ENCODE results near the gene CCNE1.
A peak's percentile ranks its signal among the peaks of the same experiment; 100 is the strongest.
"Not testable (repeated sequence)": the region's sequence is repeated elsewhere in the genome, so short reads cannot be mapped to it uniquely, and the experiment has no call there.

The CCNE1 gene

DNA sequence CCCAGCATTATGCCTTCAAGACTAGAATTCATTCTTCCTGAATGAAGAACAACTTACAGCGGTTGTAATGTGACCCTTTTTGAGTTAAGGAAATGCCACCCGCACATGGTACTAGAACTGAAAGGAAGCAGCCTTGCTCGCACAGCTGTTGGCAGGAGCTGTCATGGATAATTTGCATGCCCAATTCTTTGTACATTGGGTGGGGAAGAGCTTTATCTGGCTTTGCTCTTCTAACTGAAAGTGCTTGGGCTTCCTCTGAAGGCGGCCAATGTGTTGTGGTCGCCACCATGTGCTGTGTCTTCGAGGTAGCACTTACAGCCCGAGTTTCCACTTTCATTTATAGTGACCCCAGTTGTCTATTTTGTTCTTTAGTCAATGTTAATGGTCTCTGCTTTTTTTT, 3.4 kb downstream of the CCNE1 start:
- peak; percentile 17 for DNase-seq (ENCODE audit: low spot score)

DNA sequence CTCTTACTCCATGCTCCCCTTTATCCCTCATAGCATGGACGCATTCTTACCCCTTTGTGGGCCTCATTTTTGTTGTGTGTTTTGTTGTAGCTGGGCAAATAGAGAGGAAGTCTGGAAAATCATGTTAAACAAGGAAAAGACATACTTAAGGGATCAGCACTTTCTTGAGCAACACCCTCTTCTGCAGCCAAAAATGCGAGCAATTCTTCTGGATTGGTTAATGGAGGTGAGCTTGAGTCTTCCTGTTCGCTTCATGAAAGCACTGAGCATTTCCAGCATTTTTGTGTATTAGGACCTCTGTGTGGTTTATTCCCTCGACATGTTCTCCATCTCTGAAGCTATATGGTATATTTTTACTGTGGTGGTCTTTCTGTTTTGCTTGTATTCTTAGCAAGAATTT, 5.5 kb downstream of the CCNE1 start:
- DNase-seq (ENCODE audit: low spot score): no peak

DNA sequence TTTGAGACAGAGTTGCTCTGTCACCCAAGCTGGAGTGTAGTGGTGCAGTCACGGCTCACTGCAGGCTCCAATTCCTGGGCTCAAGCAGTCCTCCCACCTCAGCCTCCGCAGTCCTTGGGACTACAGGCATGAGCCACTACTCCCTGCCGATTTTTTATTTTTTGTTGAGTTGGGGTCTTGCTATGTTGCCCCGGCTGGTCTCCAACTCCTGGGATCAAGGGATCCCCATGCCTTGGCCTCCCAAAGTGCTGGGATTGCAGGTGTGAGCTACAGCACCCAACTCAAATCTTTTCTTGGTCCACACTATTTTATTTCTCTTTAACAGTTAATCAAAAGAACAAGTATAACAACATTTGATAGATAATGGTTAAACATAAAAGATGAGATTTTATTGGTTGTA, 7.5 kb downstream of the CCNE1 start:
- no peak for DNase-seq (ENCODE audit: low spot score)

DNA sequence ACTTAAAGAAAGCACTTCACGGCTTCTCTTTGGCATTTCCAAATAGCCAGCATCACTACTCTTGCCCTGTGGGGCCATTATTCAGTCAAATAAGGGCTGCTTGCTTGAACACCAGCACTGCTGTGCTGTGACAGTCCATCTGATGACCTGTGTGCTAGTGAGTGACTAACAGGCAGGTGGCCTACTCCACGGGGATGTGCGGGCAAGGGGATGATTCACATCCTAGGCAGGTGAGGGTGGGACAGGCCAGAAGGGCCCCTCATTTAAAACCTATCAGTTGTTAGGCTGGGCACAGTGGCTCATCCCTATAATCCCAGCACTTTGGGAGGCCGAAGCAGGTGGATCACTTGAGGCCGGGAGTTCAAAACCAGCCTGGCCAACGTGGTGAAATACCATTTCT, 8.2 kb downstream of the CCNE1 start:
- DNase-seq (ENCODE audit: low spot score): no peak

DNA sequence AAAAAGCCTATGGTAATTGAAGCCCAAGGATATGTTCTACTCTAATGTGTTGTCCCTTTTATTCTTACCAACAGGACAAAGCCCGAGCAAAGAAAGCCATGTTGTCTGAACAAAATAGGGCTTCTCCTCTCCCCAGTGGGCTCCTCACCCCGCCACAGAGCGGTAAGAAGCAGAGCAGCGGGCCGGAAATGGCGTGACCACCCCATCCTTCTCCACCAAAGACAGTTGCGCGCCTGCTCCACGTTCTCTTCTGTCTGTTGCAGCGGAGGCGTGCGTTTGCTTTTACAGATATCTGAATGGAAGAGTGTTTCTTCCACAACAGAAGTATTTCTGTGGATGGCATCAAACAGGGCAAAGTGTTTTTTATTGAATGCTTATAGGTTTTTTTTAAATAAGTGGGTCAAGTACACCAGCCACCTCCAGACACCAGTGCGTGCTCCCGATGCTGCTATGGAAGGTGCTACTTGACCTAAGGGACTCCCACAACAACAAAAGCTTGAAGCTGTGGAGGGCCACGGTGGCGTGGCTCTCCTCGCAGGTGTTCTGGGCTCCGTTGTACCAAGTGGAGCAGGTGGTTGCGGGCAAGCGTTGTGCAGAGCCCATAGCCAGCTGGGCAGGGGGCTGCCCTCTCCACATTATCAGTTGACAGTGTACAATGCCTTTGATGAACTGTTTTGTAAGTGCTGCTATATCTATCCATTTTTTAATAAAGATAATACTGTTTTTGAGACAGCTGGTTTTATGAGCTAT, 12.0 kb downstream of the CCNE1 start:
- DNase-seq (ENCODE audit: low spot score): no peak

DNA sequence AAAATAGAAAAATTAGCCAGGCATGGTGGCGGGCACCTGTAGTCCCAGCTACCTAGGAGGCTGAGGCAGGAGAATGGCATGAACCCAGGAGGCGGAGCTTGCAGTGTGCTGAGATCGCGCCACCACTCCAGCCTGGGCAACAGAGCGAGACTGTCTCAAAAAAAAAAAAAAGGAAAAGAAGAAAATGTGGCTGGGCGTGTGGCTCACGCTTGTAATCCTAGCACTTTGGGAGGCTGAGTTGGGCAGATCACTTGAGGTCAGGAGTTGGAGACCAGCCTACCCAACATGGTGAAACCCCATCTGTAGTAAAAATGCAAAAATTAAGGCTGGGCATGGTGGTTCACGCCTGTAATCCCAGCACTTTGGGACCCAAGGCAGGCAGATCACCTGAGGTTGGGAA, 13.5 kb downstream of the CCNE1 start:
- not testable (repeated sequence) for DNase-seq (ENCODE audit: low spot score)

DNA sequence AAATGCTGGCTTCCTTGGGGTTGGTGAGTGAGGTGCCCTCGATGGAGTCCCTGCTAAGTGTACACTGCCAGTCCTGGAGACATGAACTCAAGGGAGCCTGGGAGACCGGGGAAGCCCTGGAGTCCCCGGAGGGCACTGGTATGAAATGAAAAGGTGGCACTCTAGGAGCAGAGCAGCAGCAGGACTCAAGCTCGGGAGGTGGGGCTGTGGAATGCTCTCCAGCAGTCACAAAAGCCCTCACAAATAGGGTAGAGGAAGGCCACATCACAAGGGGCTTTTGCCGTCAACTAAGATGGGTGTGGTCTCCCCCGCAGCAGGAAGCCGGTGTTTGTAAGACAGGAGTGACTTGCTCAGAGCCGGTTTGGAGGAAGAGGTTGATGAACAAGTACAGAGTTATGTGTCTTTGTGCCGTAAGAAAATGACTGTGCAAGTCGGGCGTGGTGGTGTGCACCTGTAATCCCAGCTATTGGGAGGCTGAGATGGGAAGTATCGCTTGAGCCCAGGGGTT, 19.3 kb downstream of the CCNE1 start:
- DNase-seq (ENCODE audit: low spot score): no peak

DNA sequence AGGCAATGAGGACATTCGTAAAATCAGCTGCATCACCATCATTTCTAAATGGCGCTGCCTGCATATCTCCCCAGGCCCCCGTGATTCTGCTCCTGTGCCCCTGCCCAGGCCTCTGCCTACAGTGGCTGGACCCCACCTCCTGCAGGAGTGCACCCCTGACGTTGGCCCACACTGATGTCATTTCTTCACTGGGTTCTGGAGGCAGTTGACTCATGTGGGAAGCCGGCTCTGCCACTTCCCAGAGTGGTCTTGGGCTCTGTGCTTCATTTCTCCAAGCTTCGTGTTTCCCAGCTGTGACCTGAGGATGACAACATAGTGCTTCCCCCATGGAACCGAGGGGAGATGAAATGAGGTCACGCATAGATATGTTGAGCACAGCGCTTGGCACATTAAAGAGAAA, 19.9 kb downstream of the CCNE1 start:
- no peak for DNase-seq (ENCODE audit: low spot score)

DNA sequence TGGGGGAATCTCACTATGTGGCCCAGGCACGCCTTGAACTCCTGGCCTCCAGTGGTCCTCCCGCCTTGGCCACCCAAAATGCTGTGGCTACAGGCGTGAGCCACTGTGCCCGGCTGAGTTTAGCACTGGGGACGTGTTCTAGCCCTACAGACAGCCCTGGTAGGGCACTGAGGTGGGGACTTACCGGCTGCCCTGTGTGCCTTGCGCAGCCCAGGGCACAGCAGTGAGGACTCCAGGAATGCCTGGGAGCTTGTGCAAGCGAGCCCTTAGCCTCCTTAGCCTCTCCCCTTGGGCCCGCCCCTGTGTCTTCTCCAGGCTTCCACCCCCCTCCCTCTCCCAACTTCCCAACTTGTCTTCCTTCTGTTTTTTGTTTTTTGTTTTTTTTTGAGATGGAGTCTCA, 21.0 kb downstream of the CCNE1 start:
- DNase-seq (ENCODE audit: low spot score): no peak

DNA sequence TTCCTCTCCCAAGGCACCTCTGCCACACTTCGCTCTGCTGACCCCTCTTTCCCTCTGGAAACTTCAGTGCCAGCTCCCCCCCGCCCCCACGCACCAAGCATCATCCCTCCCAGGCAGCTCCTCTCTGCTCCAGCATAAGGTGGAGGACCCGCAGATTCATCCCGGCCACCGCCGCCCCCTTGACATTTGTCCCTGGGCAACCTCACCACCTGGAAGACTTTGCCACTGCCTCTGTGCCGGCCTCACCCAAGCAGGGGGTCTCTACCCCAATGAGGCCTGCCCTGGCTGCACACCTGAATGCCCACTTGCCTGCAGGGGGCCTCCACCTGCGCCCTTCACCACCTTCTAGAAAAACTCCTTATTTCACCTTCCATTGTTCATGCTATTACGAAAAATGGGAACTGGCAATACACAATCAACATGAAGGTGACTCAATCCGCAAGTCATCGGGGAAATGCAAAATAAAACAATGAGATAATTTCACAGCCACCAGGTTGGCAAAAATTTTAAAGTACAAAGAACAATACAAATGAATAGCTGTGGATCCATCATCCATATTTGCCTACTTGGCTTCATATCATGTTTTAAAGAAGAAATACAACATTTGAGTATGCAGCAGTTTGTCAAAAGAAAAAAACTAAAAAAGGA, 21.9 kb downstream of the CCNE1 start:
- no peak for DNase-seq (ENCODE audit: low spot score)

DNA sequence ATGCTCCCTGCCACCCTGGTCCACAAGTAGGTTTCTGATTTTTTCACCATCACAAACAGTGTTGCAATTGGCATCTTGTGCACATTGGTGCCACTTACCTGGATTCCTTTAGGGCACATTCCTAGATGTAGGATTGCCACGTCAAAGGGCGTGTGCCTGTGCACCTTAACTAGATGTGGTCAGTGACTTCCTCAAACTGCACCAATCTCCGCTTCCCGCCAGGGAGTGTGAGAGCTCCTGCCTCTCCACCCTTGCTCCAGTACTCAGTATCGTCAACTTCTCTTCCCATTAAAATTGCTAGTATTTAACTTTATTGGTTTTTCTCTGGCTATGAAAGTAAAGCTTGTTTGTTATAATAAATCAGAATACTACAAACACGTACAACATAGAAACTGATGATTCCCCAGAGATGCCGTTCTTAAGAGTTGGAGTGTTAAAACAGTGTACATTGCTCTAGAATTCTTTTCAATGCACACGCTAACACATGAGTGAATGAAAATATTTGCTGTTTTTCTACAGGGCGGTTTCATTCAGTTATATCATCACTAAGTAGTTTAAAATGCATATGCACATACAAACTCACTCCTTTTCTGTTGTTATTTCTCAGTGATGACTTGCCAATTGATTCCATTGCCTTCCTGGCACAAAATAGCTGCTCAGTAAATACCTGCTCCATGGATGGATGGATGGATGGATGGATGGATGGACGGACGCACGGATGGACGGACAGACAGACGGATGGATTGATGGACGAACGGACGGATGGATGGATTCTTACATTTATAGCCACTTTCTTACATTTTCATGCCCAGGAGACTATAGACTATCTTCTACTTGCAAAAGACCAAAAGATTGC, 23.4 kb downstream of the CCNE1 start:
- DNase-seq (ENCODE audit: low spot score): no peak

DNA sequence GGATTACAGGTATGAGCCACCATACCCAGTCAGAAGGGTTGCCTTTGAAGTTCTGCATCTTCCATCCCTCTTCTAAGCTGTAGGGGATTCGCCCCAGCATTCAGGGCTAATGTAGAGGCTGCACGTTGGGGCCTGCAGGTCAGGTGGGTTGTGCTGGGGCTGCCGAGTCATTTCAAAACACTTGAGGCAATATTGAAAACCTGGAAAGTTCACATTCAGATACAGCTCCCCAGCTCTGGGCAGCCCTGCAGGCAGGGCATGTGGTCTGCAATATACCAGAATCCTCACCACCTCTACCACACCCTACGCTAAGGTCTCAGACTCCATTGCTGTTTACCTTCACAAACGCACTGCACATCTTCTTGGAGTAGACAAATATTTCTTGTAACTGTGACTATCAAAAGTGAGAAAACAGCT, 24.6 kb downstream of the CCNE1 start:
- DNase-seq (ENCODE audit: low spot score): no peak

DNA sequence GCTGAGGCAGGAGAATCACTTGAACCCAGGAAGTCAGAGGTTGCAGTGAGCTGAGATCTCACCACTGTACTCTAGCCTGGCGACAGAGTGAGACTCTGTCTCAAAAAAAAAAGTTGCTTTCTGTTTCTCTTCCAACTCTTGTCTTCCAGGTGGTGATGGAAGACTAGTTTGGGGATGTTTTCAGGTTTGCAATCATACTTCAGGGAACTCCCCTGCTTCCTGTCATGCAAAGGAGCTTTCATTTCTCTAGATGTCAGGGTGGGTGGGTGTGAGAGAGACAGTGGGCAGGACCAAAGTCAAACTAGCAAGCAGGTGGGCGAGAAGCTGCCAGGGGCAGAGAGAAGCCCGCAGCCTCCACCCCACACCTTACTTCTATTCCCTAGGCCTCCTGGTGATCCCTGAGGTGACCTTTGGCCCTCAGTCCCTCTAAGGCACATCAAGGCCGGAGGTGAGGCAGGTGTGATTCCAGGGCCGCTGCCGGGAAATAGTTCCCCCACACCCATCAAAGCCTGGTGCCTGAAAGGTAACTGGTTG, 25.7 kb downstream of the CCNE1 start:
- DNase-seq (ENCODE audit: low spot score): no peak

DNA sequence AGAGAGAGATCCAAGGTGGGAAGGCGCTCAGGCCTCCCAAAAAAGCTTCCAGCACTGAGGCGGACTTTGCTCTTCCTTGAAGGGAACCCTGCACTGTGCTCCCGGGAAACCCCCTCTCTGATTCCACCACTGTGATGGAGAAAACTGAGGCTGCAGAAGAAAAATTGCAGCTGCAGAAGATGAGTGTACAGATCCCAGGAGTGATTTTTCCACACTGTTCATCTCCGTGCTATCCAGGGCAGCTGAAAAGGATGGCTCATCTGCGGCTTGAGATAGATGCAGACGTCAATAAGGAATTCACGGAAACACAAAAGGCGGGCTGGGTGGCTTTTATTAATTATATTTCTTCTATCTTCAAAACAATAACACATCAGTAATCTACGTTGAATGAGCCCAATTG, 26.2 kb downstream of the CCNE1 start:
- DNase-seq (ENCODE audit: low spot score): no peak

DNA sequence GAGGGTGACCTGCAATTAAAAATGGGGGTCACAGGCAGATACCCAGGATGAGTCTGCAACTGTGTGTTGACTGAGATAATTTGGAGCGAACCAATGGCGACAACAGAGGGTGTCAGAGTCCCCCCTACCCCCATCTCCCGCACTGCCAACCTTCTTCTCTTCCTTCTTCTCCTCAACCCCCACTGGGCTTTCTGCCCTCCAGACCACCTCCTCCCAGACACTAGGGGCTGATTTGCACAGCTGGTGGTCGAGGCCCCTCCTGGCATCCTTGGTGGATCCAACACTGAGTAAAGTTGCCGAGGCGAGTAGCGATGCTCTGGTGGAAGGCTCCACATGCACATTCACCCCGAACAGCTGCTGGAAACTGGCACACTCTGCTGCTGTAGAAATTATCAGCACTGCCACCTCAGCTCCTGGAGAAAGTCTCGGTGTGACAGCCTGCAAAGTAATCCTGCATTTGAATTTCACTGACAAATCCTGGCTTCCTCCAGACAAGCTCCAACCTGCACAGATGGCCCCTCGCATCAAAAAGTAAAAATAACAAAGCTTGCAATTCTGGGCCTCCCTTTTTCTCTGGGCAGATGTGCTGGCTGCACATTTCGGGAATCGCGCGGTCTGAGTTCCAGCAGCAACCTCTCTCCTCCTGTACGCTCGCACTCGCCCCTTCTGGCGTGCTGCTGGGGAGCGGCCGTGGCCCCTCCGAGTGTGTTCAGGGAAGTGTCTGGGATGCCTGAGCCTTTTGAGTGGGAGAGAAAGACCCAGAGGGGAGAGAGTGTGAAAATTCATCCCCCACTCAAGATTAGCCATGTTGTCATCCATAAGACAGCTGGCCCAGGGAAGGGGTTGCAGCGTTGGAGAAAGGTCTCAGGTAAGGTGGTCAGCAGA, 28.5 kb downstream of the CCNE1 start:
- no peak for DNase-seq (ENCODE audit: low spot score)

DNA sequence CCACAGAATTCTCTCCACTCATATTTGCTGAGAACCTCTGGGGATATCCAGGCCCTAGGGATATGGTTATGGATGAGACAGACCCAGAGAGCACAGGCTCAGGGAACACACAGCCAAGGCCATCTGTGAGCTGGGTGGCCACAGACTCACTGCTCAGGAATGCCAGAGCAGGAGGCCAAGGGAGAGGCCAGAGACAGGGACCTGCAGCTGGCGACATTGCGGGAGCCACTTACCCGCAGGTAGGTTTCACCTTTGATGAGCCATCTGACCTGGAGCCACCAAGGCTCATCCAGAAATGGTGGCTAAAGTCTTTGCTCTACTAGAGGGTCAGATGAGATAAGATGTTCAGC, 29.4 kb downstream of the CCNE1 start:
- DNase-seq (ENCODE audit: low spot score): no peak

DNA sequence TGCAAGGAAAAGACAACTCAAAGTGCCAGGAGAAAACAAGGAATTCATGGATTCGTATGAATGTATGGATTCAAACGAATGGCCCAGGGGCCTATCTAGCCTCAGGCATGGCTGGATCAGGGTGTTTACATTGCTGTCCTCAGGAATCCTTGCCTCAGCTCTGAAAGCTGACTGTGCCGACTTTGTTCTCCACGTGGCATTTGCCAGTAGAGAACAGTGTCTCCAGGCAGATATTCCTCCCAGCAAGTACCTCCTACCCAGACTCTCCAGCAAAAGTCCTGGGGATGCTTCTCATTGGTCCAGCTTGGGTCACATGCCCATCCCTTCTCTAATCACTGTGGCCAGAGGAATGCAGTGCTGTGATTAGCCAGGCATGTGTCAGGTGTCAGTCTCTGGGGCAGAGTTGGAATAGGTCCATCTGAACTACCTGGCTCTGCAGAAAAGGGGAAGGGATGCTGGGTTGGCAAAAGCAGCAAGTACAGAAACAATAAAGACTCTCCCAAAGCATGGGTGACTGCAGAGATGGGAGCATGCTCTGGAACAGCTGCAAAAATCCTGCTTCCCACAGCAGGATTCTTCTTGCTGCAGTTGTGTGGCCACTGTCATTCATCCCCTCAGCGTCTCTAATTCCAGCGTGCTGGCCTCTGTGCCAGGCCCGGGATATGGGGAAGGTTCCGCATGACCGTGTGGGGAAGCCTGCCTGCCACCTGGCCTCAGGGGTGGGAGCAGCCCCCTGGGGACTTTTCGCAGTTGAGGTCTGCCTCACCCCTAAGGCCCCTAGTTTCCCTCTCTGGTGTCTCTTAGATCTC, 30.0 kb downstream of the CCNE1 start:
- no peak for DNase-seq (ENCODE audit: low spot score)

DNA sequence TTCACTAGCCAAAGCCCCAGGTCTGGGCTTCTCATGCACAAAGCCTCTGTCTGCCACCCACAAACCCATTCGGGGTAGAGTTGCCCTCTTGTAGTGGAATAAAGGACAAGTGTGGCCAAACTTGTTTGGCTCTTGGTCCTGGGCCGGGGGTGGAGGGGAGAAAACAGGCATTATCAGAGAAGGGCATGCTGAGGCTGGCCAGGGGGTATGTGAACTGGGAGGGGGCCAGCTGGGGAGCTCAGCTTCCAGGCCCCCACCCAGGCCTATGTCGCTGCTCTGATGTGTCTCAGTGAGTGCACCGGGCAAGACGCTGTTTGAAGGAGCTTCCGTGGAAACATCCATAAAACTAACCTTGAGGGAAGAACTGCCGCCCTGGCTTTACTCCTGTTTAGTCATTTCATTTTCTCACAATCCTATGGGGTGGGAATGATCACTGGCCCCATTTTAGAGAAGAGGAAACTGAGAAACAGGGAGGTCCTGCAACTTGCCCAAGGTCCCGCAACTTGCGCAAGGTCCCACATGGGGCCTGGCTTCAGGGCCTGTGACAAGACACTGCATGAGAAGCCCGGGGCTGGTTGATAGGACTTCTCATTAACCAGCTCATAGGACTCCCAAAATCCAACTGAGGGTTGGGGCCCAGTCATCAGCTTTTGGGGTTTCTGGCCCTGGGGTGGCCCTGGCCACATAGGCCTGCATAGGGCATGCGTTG, 30.8 kb downstream of the CCNE1 start:
- no peak for DNase-seq (ENCODE audit: low spot score)

DNA sequence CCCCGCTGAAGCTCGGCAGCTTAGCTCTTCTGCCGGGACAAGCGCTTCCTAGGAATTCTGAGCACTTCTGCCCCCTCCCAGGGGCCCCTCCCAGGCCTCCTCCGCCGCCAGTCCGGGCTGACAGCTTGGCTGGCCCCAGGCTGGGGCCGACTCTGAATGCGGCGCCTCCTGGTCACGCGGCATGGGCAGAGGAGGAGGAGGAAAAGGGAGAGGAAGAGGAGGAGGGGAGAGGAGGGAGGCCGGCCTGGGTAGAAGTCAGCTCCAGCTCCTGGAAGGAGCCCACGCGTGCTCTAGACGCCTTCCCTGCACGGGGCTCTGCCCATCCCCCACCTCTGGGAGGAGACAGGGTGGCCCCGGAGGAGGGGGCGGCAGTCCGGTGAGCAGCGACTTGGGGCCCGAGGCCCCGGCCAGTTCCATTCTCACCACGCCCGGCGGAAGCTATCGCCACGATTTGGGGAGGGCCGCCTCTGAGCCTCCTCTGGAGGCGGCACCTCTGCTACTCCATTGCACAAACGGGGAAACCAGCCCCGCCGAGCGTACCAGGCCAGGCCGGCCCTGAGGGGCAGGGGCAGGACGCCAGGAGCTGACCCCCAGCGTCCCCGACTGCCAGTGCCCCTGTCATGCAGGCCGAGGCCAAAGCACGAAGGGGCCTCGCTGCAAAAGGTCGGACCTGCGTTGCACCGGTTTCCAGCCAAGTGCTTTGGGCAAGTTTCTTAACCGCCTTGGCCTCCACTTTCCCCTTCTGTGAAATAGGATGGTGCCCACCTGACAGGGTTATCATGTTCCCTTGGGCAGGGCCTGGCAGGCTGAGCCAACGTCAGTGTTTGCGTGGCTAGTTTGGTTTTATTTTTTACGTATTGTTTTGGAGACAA, 31.6 kb downstream of the CCNE1 start:
- DNase-seq (ENCODE audit: low spot score): no peak

All from hematopoietic multipotent progenitor cell treated with erythropoietin and hydrocortisone succinate and interleukin-3 and kit ligand, for 17 days (in vitro differentiated cells).